ENCODE data around the gene ROBO1.
"Not testable (repeated sequence)": the region's sequence is repeated elsewhere in the genome, so short reads cannot be mapped to it uniquely, and the experiment has no call there.

Gene ROBO1

DNA sequence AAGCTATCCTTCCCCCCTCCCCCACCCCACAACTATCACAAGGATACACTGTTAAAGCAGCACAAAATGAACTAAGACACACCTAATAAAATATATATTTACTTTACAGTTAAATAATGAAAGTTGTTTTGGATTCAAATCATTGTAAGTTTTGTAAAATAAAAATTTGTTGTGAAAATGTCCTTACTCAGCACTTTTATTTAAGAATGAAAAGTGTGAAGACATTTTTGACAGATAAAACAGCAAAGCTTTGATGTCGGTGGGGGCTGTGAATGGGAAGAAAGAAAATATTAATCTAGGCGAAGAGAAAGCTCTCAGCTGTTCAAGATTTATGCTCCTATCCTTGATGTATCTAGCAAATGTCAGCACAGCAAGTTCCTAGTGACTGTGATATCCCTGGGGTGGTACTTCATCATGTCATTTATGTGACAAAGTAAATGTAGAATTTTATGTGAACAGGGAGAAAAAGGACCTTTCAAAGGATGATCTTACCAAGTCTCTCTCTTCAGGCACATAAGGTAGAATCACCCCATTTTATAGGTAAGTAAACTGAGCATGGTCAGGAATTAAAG lies 216.4 kb downstream of the ROBO1 start:
- DNase-seq (ENCODE audit: low spot score): no peak

DNA sequence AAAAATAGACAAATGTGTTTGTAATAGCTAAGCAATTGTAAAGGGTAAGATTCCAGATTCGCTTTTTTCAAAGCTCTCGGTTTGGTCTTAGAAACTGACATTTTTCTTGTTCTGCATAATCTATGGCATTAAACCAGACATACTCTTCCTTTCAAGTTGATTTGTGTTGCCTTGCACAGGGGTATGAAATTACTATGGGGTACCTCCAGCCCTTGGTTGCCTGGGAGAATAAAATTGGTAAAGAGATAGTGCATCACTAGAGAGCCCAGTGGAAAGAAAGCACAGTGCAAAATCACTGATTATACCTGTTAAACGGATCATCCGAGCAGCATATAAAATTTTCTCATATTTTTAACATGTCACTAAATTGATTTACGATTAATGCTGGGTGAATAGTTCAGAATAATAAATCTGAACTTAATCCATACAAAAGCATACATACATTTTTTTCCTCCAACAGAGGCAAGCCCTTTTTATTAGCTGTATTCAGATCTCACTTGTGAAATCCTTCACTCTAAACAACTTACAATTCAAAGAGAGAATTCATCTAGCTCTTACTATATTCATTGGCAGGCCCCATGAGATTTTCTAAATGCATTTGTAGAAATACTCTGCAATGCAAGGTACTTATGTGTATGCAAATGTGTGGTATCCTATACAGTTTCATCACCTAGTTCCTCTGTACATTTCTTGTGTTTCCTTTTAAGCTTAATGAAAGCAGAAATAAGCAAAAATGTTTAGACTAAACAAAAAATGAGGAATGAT lies 224.4 kb downstream of the ROBO1 start:
- no peak for DNase-seq (ENCODE audit: low spot score)

DNA sequence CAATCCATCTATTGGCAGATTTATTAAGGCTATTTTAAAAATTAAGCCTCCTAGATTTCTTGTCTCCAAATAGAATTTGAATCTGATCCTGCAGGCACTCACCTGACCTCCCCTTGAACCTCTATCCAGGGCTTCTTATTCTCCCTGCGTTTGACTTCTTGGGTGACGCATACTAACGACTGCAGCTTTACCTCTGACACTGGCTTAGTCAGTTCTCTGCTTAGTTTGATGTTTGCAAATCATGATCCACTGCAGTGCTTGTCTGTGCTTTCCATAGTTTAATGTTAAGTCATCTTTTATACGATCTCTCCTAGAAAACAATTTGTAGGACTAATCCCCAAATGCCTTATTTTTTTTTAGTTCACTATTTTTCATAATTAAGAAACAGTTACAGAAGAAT lies 233.1 kb downstream of the ROBO1 start:
- no peak for DNase-seq (ENCODE audit: low spot score)

DNA sequence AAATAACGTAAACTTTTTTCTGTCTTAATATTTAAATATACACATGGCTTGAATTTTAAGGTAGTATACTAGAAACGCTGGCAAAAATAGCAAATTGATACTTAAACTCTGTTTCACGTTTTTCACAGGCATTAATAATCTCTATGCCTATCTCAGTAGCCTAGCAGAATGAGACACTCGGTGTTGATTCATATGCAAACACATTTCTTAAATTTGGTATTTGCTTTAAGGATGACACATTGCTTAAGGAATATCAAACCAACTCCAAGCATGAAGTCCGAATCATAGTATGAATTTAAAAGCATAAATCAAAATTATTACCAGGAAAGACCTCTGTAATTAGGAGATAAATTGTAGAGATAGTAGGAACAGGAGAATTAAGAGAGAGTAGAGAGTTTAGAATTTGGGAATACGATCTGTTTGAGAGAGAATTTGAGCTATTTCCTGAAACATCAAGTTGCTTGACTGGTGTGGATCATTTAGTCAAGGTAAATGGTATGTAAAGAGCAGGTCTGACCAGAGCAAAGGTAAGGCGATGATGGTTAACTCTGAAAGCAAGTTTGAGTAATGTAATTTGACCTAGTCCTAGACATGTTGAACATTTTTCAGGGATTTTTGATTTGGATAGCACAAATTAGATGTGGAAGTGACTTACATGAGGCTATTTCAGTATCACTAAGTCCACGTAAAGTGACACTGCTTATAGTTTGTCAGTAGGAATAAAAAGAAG lies 236.1 kb downstream of the ROBO1 start:
- DNase-seq (ENCODE audit: low spot score): no peak

DNA sequence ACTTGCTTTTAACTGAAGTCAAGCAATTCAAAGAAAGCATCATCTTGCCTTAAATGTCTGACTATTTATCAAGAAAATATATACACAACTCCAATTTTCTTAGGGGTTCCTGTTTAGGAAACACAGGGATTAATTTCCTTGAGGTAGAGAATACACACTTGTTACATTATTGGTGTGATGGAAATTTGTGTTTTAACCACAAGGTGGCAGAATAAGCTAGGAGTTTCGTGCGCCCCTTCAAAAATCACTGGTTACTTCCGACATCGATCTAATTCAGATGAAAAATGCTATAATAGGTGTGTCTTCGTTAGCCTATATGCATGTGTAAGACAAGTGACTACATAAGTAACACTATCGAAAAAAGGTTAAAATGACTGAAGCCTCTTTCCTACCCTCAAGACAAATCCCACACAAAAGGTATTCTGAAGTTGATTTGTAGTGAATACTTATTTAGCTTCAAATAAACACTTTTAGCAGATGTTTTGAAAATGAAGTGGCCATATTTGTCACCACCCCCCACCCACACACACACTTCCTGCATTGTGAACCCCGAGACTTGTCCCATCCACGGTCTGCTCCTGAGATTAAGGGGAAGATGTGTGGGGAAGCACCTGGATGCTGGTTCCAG lies 246.5 kb downstream of the ROBO1 start:
- peak; percentile 3 for DNase-seq (ENCODE audit: low spot score)

DNA sequence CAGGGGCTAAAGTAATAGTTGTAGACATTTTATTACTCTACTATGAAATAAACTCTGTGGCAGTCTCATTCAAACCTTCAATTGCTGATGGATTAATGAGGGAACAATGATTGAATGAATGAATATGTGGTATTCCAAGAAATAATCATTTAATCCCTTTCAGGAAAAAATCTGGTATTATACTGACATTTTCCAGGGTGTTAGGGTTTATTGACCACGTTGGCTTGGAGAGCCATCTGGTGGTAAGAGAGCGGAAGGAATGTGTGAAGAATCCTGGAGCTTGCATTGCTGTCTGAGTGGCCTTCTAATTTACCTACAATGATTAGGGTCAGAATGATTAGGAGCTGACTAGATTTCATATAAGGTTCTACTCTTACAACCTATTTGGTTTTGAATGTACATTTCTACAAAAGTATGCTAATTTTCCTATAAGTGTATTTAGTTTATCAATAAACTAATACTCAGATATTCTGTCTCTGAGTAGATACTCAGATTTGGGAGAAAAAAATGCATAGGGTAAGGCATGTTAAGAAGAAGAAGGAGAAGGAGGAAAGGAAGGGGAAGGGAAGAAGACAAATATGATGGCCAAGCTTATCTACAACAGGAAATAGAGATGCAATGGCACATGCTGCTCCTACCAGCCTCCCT lies 249.9 kb downstream of the ROBO1 start:
- no peak for DNase-seq (ENCODE audit: low spot score)

DNA sequence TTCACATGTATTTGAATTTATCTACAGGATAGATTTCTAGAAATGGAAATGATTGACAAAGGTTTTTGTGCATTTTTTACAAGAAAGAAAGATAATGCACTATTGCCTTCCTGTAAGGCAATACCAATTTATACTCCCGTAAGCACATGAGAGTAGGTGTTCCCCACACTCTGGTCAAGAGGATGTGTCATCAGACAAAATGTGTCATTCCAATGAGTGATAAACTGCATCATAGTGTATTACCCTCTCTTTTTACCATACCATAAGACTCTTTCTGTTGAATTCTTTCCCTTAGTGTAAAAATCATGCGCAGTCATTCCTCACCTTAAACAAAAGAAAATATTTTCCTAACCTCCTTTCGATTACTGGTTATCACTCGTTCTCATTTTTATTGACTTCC lies 251.0 kb downstream of the ROBO1 start:
- no peak for DNase-seq (ENCODE audit: low spot score)

DNA sequence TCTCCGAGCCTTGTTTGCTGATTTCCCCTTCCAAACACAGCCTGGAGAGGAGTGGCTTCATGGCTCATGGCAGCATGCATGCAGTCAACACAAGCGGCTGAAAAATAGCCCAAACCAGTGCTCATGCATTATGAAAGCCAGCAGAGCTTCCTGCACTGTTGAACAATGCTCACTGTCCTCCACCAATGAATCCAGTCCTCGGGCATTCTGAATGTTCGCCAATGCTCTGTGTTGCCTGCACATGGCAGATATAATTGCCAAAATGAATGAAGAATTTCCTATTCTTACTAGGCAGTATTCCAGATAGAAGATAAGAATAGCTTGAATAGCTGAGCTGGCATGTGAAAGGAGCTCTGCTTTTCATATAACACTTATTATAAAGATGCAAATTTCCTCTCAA lies 252.7 kb downstream of the ROBO1 start:
- no peak for DNase-seq (ENCODE audit: low spot score)

DNA sequence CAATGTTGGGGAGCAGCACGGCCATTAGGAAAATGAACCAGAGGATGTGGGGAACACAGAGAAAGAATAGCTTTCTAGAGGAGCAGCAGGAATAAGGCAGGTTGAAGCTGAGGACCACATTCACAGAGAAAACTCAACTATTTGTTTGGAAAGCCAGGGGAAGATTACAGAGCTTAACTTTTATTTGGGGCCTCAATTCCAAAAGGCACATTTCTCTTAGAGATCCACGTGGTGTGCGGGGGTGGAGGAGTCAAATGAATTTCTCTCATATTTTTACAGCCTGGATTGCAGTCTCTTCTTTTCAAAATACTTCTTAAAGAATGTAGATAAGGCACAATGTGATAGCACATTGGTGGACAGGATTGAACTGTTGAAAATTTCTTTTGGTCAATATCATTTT lies 253.7 kb downstream of the ROBO1 start:
- no peak for DNase-seq (ENCODE audit: low spot score)

DNA sequence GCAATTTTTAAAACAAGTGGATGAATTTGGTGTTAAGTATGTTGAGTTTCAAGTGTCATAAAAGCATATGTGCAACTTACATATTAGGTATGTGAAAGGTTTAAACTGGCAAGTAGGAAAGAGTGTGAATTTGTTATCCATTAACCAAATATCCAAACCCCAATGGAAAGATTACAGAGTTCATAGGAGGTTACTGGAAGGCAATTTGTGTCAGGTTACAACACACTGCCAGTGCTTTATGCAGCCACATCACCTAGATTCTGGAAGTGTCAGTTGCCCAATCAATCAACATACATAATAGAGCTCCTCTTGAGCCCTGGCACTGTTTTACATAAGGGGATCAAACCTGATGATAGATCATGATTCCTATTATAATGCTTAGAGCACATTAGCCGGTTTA lies 261.0 kb downstream of the ROBO1 start:
- DNase-seq (ENCODE audit: low spot score): no peak

DNA sequence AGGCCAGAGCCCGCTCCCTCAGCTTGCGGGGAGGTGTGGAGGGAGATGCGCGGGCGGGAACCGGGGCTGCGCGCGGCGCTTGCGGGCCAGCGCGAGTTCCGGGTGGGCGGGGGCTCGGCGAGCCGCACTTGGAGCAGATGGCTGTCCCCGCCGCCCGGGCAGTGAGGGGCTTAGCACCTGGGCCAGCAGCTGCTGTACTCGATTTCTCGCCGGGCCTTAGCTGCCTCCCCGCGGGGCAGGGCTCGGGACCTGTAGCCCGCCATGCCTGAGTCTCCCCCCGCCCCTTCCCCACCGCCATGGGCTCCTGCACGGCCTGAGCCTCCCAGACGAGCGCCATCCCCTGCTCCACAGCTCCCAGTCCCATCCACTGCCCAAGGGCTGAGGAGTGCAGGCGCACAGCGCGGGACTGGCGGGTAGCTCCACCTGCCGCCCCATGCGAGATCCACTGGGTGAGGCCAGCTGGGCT lies 265.5 kb downstream of the ROBO1 start:
- not testable (repeated sequence) for DNase-seq (ENCODE audit: low spot score)

DNA sequence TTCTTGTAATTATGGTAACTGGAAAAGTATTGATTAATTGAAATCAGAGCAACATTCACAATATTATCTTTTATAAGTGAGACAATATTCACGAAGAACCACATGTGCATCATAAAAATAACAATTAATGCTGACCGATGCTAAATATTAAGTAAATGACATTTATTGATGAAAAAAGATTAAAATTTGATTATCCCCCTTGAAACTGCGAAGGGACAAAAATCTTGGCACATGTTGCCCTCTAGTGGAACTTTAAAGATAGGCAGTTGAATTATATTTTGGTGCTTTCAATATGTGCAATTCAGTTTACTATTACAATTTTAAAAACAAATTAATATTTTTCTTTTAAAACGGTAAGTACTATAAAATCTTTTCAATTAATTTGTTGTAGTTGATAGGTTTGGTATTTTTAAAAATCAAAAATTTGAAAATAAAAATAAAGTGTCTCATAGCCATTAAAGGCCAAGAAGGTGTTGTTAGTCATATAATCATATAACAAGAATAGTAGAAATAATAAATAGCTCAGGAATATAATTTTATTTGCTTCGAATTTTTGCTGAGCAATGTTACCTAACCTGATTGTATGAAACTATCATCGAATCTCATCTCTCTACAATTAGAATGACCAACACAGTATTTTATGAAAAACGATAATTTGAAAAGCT lies 270.2 kb downstream of the ROBO1 start:
- DNase-seq (ENCODE audit: low spot score): peak; percentile 4

DNA sequence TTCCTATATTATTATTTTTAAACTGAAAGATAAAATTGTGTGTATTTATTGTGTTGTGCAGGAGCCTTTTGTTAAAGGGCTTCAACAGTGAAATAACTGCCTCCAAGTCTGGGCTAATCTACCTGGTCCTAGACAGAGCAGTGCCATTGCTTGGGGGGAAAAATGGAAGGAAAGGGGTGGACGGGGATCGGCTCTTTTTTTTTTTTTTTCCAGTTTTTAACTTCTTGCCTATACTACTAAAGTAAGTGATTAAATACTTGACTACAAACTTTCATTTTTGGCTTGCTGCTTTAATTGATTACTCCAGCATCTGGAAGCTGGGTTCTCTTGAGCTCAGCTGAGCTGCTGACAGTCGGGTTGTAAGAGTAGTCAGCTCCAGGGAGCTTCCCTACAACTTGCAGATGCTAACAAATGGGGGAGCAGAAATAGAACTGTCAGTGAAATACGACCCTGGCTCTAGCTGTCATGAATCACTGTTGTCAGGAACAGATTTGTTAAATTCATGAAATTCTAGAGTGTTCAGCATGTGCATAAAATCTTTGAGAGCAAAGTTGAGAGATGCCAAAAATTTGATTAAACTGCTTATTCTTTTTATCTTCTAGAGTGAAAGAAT lies 276.7 kb downstream of the ROBO1 start:
- DNase-seq (ENCODE audit: low spot score): no peak

DNA sequence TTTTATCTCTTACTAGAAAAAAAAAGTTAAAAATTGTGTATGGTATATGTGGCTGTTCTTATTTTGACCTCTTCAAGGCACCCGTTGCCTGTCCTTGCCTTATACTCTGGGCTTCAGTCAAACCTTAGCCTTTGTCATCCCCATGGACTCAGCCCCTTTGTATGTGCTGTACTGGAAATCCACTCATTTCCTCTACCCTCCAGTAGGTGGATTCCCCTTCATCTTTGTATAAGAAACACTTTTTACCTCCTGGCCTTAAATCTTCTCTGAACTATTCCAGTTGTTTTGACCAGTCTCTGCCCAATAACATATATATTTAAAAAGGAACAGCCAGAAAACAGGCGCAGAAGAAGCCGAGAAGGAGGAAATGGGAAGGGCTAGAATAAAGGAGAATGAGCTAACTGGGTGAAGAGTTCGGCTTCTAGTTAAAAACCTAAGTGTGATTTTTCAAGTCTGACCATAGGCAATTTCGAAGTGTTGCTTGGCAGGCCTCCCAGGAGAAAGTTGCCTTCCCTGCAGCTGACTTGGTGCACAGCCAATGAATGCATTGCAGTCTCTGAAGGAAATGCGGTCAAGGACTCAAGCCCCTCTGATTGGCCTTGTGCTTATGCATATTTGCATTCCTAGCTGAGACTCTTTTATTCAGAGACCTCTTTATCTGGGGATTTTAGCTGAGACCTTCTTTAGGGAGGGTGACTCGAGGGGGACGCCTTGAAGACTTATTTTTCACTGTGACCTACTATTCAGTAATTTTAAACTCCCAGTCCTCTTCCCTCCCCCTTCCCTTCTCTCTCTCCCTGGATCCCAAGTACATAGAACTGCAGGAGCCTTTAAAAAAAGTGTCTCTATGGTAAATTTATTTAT lies 277.4 kb downstream of the ROBO1 start:
- DNase-seq (ENCODE audit: low spot score): no peak

DNA sequence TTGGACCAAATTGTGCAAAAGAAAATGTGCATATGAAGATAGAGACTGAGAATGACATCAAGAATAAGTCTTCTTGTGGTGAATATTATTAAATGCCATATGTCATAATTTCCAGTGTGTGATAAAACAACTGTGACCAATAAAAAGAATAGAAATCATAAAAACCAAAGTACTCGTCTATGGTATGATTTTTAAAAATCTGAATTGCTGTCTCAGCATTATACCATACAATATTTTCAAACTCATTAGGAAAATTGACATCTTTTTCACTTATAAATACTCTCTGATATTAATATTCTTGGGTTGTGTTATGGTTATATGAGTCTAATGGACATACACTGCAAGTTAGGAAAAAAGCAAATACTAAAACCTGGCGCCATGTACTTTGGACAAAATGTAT lies 279.4 kb downstream of the ROBO1 start:
- no peak for DNase-seq (ENCODE audit: low spot score)

DNA sequence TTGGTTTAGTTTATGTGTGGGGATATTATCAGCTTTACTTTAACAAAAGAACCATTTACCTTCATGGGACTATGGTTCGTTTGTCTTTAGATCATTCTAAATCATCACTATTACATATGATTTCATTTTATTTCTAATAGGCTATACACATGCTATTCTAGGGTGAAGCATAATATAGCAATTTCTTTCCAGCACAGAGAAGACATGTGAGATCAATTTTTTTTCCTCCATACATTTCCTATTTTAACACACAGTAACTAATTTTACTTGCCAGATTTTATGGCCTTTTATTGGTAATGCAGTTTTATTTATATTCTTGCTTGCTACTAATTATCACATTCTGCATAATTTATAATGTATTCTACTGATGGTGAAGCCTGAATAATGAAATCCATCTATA lies 287.1 kb downstream of the ROBO1 start:
- no peak for DNase-seq (ENCODE audit: low spot score)

DNA sequence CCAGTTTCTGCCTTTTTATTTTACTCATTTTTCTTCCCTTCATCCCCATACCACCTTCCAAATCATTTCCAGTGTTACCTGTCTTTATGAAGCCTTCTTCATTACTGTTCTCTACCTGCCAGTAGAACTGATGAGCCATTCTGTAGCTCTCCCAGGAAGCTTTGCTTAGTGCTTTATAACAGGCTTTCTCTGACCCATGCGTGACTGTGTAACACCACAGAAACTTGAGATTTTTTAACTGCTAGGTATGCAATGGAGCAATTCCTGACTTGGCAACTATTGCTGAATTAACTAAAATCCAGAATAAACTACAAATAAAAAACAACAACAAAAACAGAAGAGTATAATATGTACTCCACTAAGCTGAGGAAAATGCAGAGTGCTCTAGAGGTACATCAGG lies 289.2 kb downstream of the ROBO1 start:
- DNase-seq (ENCODE audit: low spot score): no peak

DNA sequence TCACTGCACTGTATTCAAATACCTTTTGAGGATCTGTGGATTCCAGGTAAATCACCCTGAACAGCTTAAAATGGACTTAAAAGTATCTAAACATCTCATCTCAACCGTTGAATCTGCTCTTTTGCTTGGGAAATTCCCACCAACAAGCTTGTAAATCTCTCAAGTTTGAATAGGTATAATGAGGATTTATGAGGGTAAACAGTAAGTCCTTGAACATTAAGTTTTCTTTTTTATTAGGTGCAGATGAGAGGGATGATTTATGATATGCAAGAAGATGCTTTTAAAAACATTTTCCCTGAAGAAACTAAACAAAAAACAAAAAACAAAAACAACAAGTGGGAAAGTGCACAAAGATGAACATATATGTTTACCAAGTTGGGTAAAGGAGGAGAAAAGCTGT lies 290.6 kb downstream of the ROBO1 start:
- no peak for DNase-seq (ENCODE audit: low spot score)

DNA sequence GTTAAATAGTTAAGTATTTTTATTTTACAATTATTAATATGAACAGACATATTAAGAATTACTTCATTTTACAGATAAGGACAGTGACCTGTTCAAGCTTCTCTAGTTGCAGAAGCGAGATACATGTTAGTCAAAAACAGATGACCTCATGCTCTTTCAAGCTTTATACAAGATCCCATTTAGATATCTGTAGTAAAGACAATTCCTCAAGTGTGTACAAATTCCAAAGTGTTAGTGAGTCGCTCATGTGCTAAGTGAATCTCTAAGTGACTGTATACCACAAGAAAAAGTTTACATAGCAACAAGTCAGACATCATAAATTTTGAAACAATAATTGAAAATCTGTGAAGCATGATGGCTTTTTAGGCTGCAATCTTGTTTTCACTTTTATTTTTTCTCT lies 293.8 kb downstream of the ROBO1 start:
- no peak for DNase-seq (ENCODE audit: low spot score)

DNA sequence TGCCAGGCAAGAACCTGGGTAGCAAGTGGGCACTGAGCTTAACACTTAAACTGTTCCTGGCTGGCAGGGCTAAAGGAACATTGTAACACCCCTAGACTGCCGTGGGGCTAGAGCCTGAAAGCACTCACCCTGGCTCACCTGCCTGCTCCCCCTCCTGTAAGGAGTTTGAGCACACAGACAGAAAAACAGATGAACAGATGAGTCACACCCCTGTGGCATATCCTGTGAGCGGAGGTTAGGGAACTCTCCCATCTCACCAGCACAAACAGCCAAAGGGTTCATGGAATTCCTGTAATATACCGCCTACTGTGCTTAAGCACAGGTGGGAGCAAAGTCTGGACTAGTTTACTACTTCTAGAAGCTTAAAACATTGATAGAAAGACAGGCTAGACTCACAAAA lies 300.1 kb downstream of the ROBO1 start:
- DNase-seq (ENCODE audit: low spot score): no peak
